22Rv1 (cell line): Measurements from ENCODE around the gene PRPSAP2.
"Not testable (repeated sequence)": the region's sequence is repeated elsewhere in the genome, so short reads cannot be mapped to it uniquely, and the experiment has no call there.

ENCODE experiments used
- H3K27ac ChIP-seq: fragments of 450-650 bp; 2 replicates; pipeline ENCODE4 v1.5.1; 2017
- CTCF ChIP-seq: fragments of 450-650 bp; IDR thresholded peaks from 2 replicates; pipeline ENCODE4 v1.5.1; 2017; ENCODE audit warnings: mild to moderate bottlenecking
- ZFX ChIP-seq: fragments of 450-650 bp; IDR thresholded peaks from 2 replicates; pipeline ENCODE4 v1.6.1; 2017; ENCODE audit warnings: antibody characterized with exemption, borderline replicate concordance

The PRPSAP2 gene

DNA sequence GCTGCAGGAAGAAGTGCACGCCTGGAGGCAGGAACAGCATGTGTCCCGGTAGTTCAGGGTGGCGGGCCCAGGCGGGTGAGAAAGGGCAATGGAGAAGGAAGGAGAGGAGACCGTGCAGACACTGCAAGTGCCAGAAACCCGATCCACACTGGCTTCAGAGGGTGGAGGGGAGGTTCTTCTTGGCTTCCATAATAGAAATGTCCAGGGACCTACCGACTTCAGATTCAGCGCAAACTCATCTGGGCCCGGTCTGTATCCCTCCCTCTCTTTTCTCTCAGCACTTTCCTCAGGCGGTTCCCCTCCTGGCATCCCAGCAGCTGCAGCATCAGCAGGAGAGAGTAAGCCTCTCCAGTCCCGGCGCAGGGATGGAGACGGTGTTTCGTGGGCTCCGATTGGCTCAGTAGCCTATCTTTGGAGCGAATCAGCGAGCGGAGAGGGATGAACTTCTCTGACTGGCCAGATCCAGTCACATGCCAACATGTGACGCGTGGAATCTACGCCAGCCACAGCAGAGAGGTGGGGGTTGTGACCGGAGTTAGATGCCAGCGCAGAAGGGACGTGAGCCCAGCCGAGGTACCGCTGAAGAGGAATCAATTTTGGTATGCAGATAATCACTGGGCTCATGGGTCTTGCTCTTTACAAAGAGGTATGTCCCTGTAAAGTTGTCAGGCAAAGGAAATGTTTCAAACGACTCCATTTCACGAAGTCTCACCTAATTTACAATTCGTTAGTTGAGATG lies 1.9 kb upstream of the PRPSAP2 start:
- peak overlapping the region; percentile 74 for H3K27ac ChIP-seq

GRCh38 chr17:18856570-18856915 lies 1.4 kb upstream of the PRPSAP2 start:
- TF ChIP-seq ZFX (no peak), CTCF (no peak)
- peak overlapping the region; percentile 74 for H3K27ac ChIP-seq

More for the DNA sequence above, 1.9 kb upstream of the PRPSAP2 start:
- TF ChIP-seq ZFX (no peak), CTCF (no peak)

DNA sequence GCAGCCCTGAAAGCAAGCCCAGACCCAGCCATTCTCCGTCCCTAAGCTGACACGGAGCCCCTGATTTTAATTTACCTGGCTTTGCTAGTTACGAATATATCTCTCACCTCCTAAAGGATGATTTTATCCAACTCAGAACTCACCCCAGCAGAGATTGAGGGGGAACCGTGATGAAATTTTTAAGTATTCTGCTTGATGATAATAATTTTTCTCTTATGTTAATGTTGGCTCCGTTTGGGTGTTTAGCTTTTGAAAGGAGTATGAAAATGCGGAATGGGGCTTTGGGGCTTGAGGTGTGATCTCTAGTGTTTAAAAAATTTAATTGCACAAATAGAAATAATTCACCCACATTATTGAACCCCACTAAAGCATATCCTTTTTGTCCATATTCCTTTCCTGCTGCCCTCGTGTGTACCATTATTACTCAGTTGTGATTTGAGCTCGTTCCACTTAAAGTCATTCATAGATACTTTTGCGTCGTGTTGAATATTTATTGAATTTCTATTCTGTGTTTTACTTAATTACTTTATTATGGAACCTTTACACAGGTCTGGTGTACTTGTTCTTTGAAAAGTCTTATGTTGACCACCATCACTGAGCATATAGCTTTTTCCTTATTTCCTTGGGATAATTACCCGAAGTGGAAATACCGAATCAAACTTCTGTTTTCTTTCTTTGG lies 775 bp downstream of the PRPSAP2 start:
- H3K27ac ChIP-seq, result peak overlapping the region; percentile 74
- TF ChIP-seq CTCF, result no peak
- TF ChIP-seq ZFX, result no peak

- no peak for TF ChIP-seq ZFX
- no peak for TF ChIP-seq CTCF
- no peak overlapping the region for H3K27ac ChIP-seq
Measured at GRCh38 chr17:18859256-18859655, 1.3 kb downstream of the PRPSAP2 start.

- no peak for TF ChIP-seq CTCF
- TF ChIP-seq ZFX, result no peak
- no peak overlapping the region for H3K27ac ChIP-seq
Measured at GRCh38 chr17:18860161-18860972, 2.4 kb downstream of the PRPSAP2 start.

- no peak overlapping the region for H3K27ac ChIP-seq
- TF ChIP-seq CTCF (no peak), ZFX (no peak)
Measured at GRCh38 chr17:18862011-18862410, 4.1 kb downstream of the PRPSAP2 start.

- H3K27ac ChIP-seq, result not testable (repeated sequence)
Measured at GRCh38 chr17:18864996-18865395, 7.1 kb downstream of the PRPSAP2 start.
